Liver (tissue), 9 donors: ENCODE results near the gene CNTN5. TPM values are rescaled to one million over a fixed set of nuclear protein-coding genes. Genes with fewer than 3 reads are reported as not detected.

Experiments
- DNase-seq: peaks from one replicate; pipeline ENCODE4 v3.0.0-alpha.2; 2017; ENCODE audit warnings: low spot score
- H3K27ac ChIP-seq, 2 donors: one replicate each; pipeline ENCODE4 v1.7.0; 2013; ENCODE audit warnings: inconsistent platforms in 2 of 2, low read length in 2 of 2, control low read depth in 1 of 2, low read depth in 1 of 2, mild to moderate bottlenecking in 1 of 2
- H3K27me3 ChIP-seq, 4 donors: one replicate each; pipeline versions ENCODE4 v1.6.1 to v1.7.0; 2013; ENCODE audit warnings: low read length in 3 of 4, inconsistent platforms in 1 of 4, mild to moderate bottlenecking in 1 of 4, moderate library complexity in 1 of 4; ENCODE audit not compliant: control insufficient read depth in 4 of 4, insufficient read depth in 4 of 4
- H3K36me3 ChIP-seq, 4 donors: one replicate each; pipeline versions ENCODE4 v1.6.1 to v1.7.0; 2013; ENCODE audit warnings: low read length in 3 of 4, mild to moderate bottlenecking in 3 of 4, low read depth in 1 of 4, moderate library complexity in 1 of 4; ENCODE audit not compliant: control insufficient read depth in 4 of 4, insufficient read depth in 3 of 4
- H3K4me1 ChIP-seq, 4 donors: one replicate each; pipeline versions ENCODE4 v1.6.1 to v1.7.0; 2013; ENCODE audit warnings: low read length in 3 of 4, mild to moderate bottlenecking in 3 of 4, moderate library complexity in 1 of 4; ENCODE audit not compliant: control insufficient read depth in 4 of 4, insufficient read depth in 4 of 4
- H3K4me3 ChIP-seq, 3 donors: one replicate each; pipeline versions ENCODE4 v1.6.1 to v1.7.0; 2013; ENCODE audit warnings: low read length in 3 of 3, control low read depth in 1 of 3, low read depth in 1 of 3, mild to moderate bottlenecking in 1 of 3
- H3K9ac ChIP-seq, 2 donors: one replicate each; pipeline ENCODE4 v1.7.0; 2013; ENCODE audit warnings: low read length in 2 of 2, mild to moderate bottlenecking in 2 of 2, moderate library complexity in 2 of 2, control low read depth in 1 of 2, low read depth in 1 of 2
- H3K9me3 ChIP-seq, 4 donors: one replicate each; pipeline versions ENCODE4 v1.6.1 to v1.7.0; 2013; ENCODE audit warnings: low read length in 3 of 4; ENCODE audit not compliant: control insufficient read depth in 4 of 4
- EGR1 ChIP-seq, 2 donors: IDR thresholded peaks; 2 replicates each; pipeline ENCODE4 v1.6.1; 2016 to 2018; ENCODE audit warnings: antibody characterized with exemption in 2 of 2, low read depth in 2 of 2
- FOXA1 ChIP-seq: IDR thresholded peaks from 2 replicates; pipeline ENCODE4 v1.6.1; 2016; ENCODE audit warnings: antibody characterized with exemption
- FOXA2 ChIP-seq: IDR thresholded peaks from 2 replicates; pipeline ENCODE4 v1.6.1; 2016; ENCODE audit warnings: antibody characterized with exemption
- GABPA ChIP-seq, 2 donors: IDR thresholded peaks in 1 of 2; conservative IDR thresholded peaks in 1 of 2; 2 replicates each; pipeline ENCODE4 v1.6.1; 2016; ENCODE audit warnings: antibody characterized with exemption in 2 of 2, mild to moderate bottlenecking in 1 of 2, moderate library complexity in 1 of 2
- HNF4A ChIP-seq, 2 donors: conservative IDR thresholded peaks; 2 replicates each; pipeline ENCODE4 v1.6.1; 2016; ENCODE audit warnings: antibody characterized with exemption in 2 of 2, mild to moderate bottlenecking in 2 of 2
- HNF4G ChIP-seq: IDR thresholded peaks from 2 replicates; pipeline ENCODE4 v1.6.1; 2016; ENCODE audit warnings: antibody characterized with exemption
- JUND ChIP-seq, 2 donors: IDR thresholded peaks; 2 replicates each; pipeline ENCODE4 v1.6.1; 2016; ENCODE audit warnings: antibody characterized with exemption in 2 of 2
- MAX ChIP-seq: IDR thresholded peaks from 2 replicates; pipeline ENCODE4 v1.6.1; 2016; ENCODE audit warnings: antibody characterized with exemption
- RAD21 ChIP-seq, 2 donors: IDR thresholded peaks; 2 replicates each; pipeline ENCODE4 v1.6.1; 2016; ENCODE audit warnings: antibody characterized with exemption in 2 of 2, mild to moderate bottlenecking in 2 of 2
- RXRA ChIP-seq, 2 donors: IDR thresholded peaks; 2 replicates each; pipeline ENCODE4 v1.6.1; 2017 to 2018; ENCODE audit warnings: antibody characterized with exemption in 2 of 2, mild to moderate bottlenecking in 1 of 2
- SP1 ChIP-seq: IDR thresholded peaks from 2 replicates; pipeline ENCODE4 v1.6.1; 2018; ENCODE audit warnings: antibody characterized with exemption, mild to moderate bottlenecking
- TAF1 ChIP-seq: conservative IDR thresholded peaks from 2 replicates; pipeline ENCODE4 v1.6.1; 2016; ENCODE audit warnings: antibody characterized with exemption, mild to moderate bottlenecking
- YY1 ChIP-seq: IDR thresholded peaks from 2 replicates; pipeline ENCODE4 v1.6.1; 2016; ENCODE audit warnings: antibody characterized with exemption, mild to moderate bottlenecking
- ZBTB33 ChIP-seq: IDR thresholded peaks from 2 replicates; pipeline ENCODE4 v1.6.1; 2016; ENCODE audit warnings: antibody characterized with exemption
- WGBS: extraction: QIAGEN DNeasy Blood & Tissue Kit; methylation state at CpG from one replicate; pipeline ENCODE4 v1.1.7; 2013; 5-methylcytosine and 5-hydroxymethylcytosine counted together
- polyA plus RNA-seq, 2 donors: library from polyadenylated mRNA; stranded (reverse) in 1 of 2; unstranded in 1 of 2; fragments of 200-250 nt in 1 of 2; fragments of >200 nt in 1 of 2; fragmentation: Nextera tagmentation in 1 of 2; extraction: Ambion mirVana in 1 of 2; gene quantifications; one replicate each; pipeline versions ENCODE4 v1.2.1 to v1.2.3, GENCODE V29; 2013 to 2015
- total RNA-seq, 2 donors: library from RNA; depleted of rRNA; stranded (reverse); fragments of >200 nt; gene quantifications; one replicate each; pipeline ENCODE4 v1.2.3, GENCODE V29; 2014
- TF ChIP-seq, protein P1 (sequence below): fragments of 150-350 bp; IDR thresholded peaks from 2 replicates; pipeline ENCODE4 v1.5.1; 2017; ENCODE audit warnings: improper control_type of control experiment, low read depth, low read length; ENCODE audit not compliant: missing input control
- TF ChIP-seq, protein P2 (sequence below): IDR thresholded peaks from 2 replicates; pipeline ENCODE4 v1.6.1; 2016; ENCODE audit warnings: antibody characterized with exemption
- donor health status: healthy.
- donor health status: healthy.
- donor health status: healthy.
- donor health status: healthy.
- donor health status: healthy.

CNTN5 gene
- total and polyA plus RNA-seq, 4 donors, result 0.01 to 0.08 (median 0.04) TPM

GRCh38 chr11:99192716-99193115, 172.0 kb downstream of the CNTN5 start:
- H3K27ac ChIP-seq, result no peak overlapping the region
- DNase-seq, result no peak
- H3K27me3 ChIP-seq, result no peaks in the 10 kb centered on the region
- no peak overlapping the region for H3K9ac ChIP-seq
- H3K4me3 ChIP-seq, result no peak overlapping the region
- H3K36me3 ChIP-seq, result no peaks in the 10 kb centered on the region
- 92% methylated on average over 1 of the region's 1 CpG for WGBS
- TF ChIP-seq RXRA (IDR thresholded peaks at IDR 0.05) (no peak), FOXA2 (no peak), HNF4A (conservative IDR thresholded peaks at IDR 0.05) (no peak), MAX (no peak), RAD21 (IDR thresholded peaks at IDR 0.05) (no peak), YY1 (no peak)
- TF ChIP-seq, protein P1, sequence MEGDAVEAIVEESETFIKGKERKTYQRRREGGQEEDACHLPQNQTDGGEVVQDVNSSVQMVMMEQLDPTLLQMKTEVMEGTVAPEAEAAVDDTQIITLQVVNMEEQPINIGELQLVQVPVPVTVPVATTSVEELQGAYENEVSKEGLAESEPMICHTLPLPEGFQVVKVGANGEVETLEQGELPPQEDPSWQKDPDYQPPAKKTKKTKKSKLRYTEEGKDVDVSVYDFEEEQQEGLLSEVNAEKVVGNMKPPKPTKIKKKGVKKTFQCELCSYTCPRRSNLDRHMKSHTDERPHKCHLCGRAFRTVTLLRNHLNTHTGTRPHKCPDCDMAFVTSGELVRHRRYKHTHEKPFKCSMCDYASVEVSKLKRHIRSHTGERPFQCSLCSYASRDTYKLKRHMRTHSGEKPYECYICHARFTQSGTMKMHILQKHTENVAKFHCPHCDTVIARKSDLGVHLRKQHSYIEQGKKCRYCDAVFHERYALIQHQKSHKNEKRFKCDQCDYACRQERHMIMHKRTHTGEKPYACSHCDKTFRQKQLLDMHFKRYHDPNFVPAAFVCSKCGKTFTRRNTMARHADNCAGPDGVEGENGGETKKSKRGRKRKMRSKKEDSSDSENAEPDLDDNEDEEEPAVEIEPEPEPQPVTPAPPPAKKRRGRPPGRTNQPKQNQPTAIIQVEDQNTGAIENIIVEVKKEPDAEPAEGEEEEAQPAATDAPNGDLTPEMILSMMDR, result no peak
- TF ChIP-seq, protein P2, sequence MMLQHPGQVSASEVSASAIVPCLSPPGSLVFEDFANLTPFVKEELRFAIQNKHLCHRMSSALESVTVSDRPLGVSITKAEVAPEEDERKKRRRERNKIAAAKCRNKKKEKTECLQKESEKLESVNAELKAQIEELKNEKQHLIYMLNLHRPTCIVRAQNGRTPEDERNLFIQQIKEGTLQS, result no peak
- H3K4me1 ChIP-seq, result peaks cover 0 to 2% (median 0%) of the 10 kb centered on the region in 4 donors
- H3K9me3 ChIP-seq, result no peaks in the 10 kb centered on the region

DNA sequence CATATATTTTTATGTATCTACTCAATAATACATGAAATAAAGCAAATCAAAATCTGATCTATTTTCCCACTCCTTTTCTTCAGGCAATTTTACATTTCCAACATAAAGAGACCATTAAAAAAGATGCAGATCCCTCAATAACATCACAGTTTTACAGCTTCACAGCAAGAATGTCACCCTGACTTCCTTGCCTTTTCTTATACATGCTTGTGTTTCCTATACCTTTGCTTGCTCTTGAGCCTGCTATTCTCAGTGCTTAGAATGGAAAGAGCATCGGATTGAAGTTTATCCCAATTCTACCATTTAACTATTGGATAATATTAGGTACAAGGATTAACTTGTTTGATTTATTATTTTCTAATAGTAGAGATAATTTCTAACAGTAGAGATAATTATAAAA, 176.7 kb downstream of the CNTN5 start:
- Histone ChIP-seq H3K27ac (no peak overlapping the region), H3K9ac (no peak overlapping the region), H3K27me3 (no peaks in the 10 kb centered on the region), H3K4me1 (peaks cover 3 to 18% (median 7%) of the 10 kb centered on the region in 4 donors), H3K36me3 (no peaks in the 10 kb centered on the region), H3K9me3 (no peaks in the 10 kb centered on the region), H3K4me3 (no peak overlapping the region)
- no peak for DNase-seq
- TF ChIP-seq EGR1 (IDR thresholded peaks at IDR 0.05; ENCODE audit: low read depth in 2 of 2) (no peak), SP1 (no peak), MAX (no peak), FOXA1 (no peak)
- TF ChIP-seq, protein P2, result no peak
- 75% methylated on average over 1 of the region's 1 CpG for WGBS

DNA sequence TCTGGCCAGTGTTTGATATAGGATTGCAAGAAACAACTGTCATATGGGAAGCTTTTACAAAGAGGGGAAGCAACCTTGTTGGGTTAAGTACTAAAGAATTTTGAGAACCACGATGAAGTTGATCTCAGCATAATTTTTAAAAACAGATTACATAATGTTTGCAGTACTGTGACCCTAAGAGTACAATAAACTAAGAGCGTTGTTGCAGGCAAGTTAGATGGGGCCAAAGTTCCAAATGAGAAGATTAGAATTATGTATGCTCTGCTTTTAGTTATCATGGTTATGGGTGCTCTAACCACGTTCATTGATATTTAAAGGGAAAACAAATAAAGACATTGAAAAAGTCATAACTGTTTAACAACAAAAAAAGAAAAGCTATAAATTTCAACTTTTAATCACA, 177.5 kb downstream of the CNTN5 start:
- TF ChIP-seq HNF4A (conservative IDR thresholded peaks at IDR 0.05) (peak; percentile 85 to 90), HNF4G (peak; percentile 18), SP1 (peak; percentile 53), TAF1 (no peak), GABPA (IDR thresholded peaks at IDR 0.05 in 1 of 2, conservative IDR thresholded peaks at IDR 0.05 in 1 of 2) (no peak), RAD21 (IDR thresholded peaks at IDR 0.05) (peak in 1 of 2 donors; percentile 32), JUND (IDR thresholded peaks at IDR 0.05) (peak in 1 of 2 donors; percentile 59), ZBTB33 (no peak), RXRA (IDR thresholded peaks at IDR 0.05) (peak in 1 of 2 donors; percentile 52)
- TF ChIP-seq, protein P2, result no peak
- no peak overlapping the region for H3K9ac ChIP-seq
- H3K27ac ChIP-seq, result peak overlapping the region in 1 of 2 donors; percentile 41
- H3K4me3 ChIP-seq, result no peak overlapping the region
- peaks cover 3 to 18% (median 7%) of the 10 kb centered on the region in 4 donors for H3K4me1 ChIP-seq
- H3K27me3 ChIP-seq, result no peaks in the 10 kb centered on the region
- no peaks in the 10 kb centered on the region for H3K36me3 ChIP-seq
- H3K9me3 ChIP-seq, result no peaks in the 10 kb centered on the region
- DNase-seq, result no peak
- 11% methylated on average over 3 of the region's 3 CpGs for WGBS
